ENCODE measurements around the gene ZBP1. TPM values are rescaled to one million over a fixed set of nuclear protein-coding genes. Genes with fewer than 3 reads are reported as not detected.

Gene ZBP1
- total RNA-seq, 2 donors from 2014 or later, result 4.1 to 6.1 TPM

GRCh38 chr20:57622579-57623381 lies 2.6 kb upstream of the ZBP1 start:
- Histone ChIP-seq H3K9me3 (no peaks in the 10 kb centered on the region), H3K27ac (no peak overlapping the region), H3K27me3 (replicated peaks; ENCODE audit: insufficient read depth) (no peaks in the 10 kb centered on the region), H3K4me3 (no peak overlapping the region), H3K36me3 (no peaks in the 10 kb centered on the region), H3K4me1 (ENCODE audit: control insufficient read depth in 1 of 2, low read depth in 2 of 2) (peaks cover 4 to 6% of the 10 kb centered on the region in 2 donors)
- ATAC-seq (ENCODE audit: insufficient number of reproducible peaks, low FRiP score, low read depth) (no peak), DNase-seq (ENCODE audit: low spot score) (no peak)
- TF ChIP-seq CTCF (IDR thresholded peaks at IDR 0.05), result peak; percentile 82

GRCh38 chr20:57622201-57622570 lies 2.0 kb upstream of the ZBP1 start:
- DNase-seq (ENCODE audit: low spot score) (no peak), ATAC-seq (ENCODE audit: insufficient number of reproducible peaks, low FRiP score, low read depth) (no peak)
- no peaks in the 10 kb centered on the region for H3K36me3 ChIP-seq
- no peak overlapping the region for H3K27ac ChIP-seq
- H3K9me3 ChIP-seq, result no peaks in the 10 kb centered on the region
- H3K4me1 ChIP-seq (ENCODE audit: control insufficient read depth in 1 of 2, low read depth in 2 of 2), result peaks cover 0 to under 1% of the 10 kb centered on the region in 2 donors
- no peak for TF ChIP-seq CTCF (IDR thresholded peaks at IDR 0.05)
- H3K27me3 ChIP-seq (replicated peaks; ENCODE audit: insufficient read depth), result no peaks in the 10 kb centered on the region
- H3K4me3 ChIP-seq, result no peak overlapping the region

GRCh38 chr20:57621421-57622200 lies 1.4 kb upstream of the ZBP1 start:
- Histone ChIP-seq H3K27ac (no peak overlapping the region), H3K36me3 (no peaks in the 10 kb centered on the region), H3K9me3 (no peaks in the 10 kb centered on the region), H3K27me3 (replicated peaks; ENCODE audit: insufficient read depth) (no peaks in the 10 kb centered on the region), H3K4me3 (no peak overlapping the region), H3K4me1 (ENCODE audit: control insufficient read depth in 1 of 2, low read depth in 2 of 2) (no peaks in the 10 kb centered on the region)
- no peak for TF ChIP-seq CTCF (IDR thresholded peaks at IDR 0.05)
- ATAC-seq (ENCODE audit: insufficient number of reproducible peaks, low FRiP score, low read depth), result no peak
- DNase-seq (ENCODE audit: low spot score), result no peak

- DNase-seq (ENCODE audit: low spot score) (no peak), ATAC-seq (ENCODE audit: insufficient number of reproducible peaks, low FRiP score, low read depth) (no peak)
- no peak overlapping the region for H3K27ac ChIP-seq
- no peak overlapping the region for H3K4me3 ChIP-seq
- no peaks in the 10 kb centered on the region for H3K4me1 ChIP-seq (ENCODE audit: control insufficient read depth in 1 of 2, low read depth in 2 of 2)
- H3K27me3 ChIP-seq (replicated peaks; ENCODE audit: insufficient read depth), result no peaks in the 10 kb centered on the region
- no peak for TF ChIP-seq CTCF (IDR thresholded peaks at IDR 0.05)
- H3K36me3 ChIP-seq, result no peaks in the 10 kb centered on the region
- no peaks in the 10 kb centered on the region for H3K9me3 ChIP-seq
Measured at GRCh38 chr20:57620999-57621398, 773 bp upstream of the ZBP1 start.

GRCh38 chr20:57619051-57619831 lies 985 bp downstream of the ZBP1 start:
- no peaks in the 10 kb centered on the region for H3K36me3 ChIP-seq
- TF ChIP-seq CTCF (IDR thresholded peaks at IDR 0.05), result no peak
- DNase-seq (ENCODE audit: low spot score) (no peak), ATAC-seq (ENCODE audit: insufficient number of reproducible peaks, low FRiP score, low read depth) (no peak)
- peak overlapping the region; percentile 5 for H3K4me3 ChIP-seq
- no peaks in the 10 kb centered on the region for H3K4me1 ChIP-seq (ENCODE audit: control insufficient read depth in 1 of 2, low read depth in 2 of 2)
- H3K27ac ChIP-seq, result no peak overlapping the region
- no peaks in the 10 kb centered on the region for H3K9me3 ChIP-seq
- no peaks in the 10 kb centered on the region for H3K27me3 ChIP-seq (replicated peaks; ENCODE audit: insufficient read depth)
